Mucosa of rectum (tissue), 2 donors: ENCODE results near the gene PPP4C.

Experiments used
- H3K27ac ChIP-seq, 2 donors: one replicate each; pipeline ENCODE4 v1.7.0; 2013; ENCODE audit warnings: inconsistent platforms in 2 of 2, low read depth in 2 of 2, low read length in 2 of 2
- H3K27me3 ChIP-seq, 2 donors: one replicate each; pipeline ENCODE4 v1.7.0; 2013; ENCODE audit warnings: low read length in 2 of 2; ENCODE audit not compliant: control insufficient read depth in 2 of 2, insufficient read depth in 2 of 2
- H3K36me3 ChIP-seq, 2 donors: one replicate each; pipeline ENCODE4 v1.7.0; 2013; ENCODE audit warnings: low read length in 2 of 2; ENCODE audit not compliant: control insufficient read depth in 2 of 2, insufficient read depth in 2 of 2
- H3K4me1 ChIP-seq, 2 donors: one replicate each; pipeline ENCODE4 v1.7.0; 2013; ENCODE audit warnings: low read length in 2 of 2, mild to moderate bottlenecking in 1 of 2; ENCODE audit not compliant: control insufficient read depth in 2 of 2, insufficient read depth in 2 of 2
- H3K4me3 ChIP-seq, 2 donors: one replicate each; pipeline ENCODE4 v1.7.0; 2013; ENCODE audit warnings: low read length in 2 of 2
- H3K9ac ChIP-seq, 2 donors: one replicate each; pipeline ENCODE4 v1.7.0; 2013; ENCODE audit warnings: low read length in 2 of 2, low read depth in 1 of 2, mild to moderate bottlenecking in 1 of 2
- H3K9me3 ChIP-seq, 2 donors: one replicate each; pipeline ENCODE4 v1.7.0; 2013; ENCODE audit warnings: low read length in 2 of 2; ENCODE audit not compliant: control insufficient read depth in 2 of 2
- donor health status: healthy.
- donor health status: Normal muscosa, but diverticular disease.

Gene PPP4C

GRCh38 chr16:30096862-30097563 lies 21.2 kb downstream of the PPP4C start:
- Histone ChIP-seq H3K9ac (peak overlapping the region; percentile 79 to 87), H3K4me3 (peak overlapping the region in 1 of 2 donors; percentile 70), H3K9me3 (peaks cover 0 to 7% of the 10 kb centered on the region in 2 donors)

DNA sequence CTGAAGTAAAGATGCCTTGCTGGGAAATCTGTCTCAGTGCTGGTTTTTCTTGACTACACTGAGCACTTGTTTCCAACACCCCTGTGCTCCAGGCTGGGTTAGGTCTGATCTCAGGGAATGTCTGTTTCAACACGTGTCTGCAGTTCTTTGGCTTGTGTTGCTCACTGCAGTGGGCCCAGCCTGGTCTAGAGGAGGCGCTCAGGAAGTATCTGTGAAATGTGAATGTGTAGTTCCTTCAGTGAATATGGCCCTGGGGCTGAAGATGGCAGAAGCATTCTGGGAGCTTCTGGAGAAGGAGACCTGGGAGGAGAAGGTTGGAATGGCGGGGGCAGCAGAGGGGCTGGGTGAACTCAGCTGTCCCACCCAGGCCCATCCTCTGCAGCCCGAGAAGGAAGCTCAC lies 28.3 kb downstream of the PPP4C start:
- H3K9ac ChIP-seq: no peak overlapping the region
- H3K27ac ChIP-seq: no peak overlapping the region
- H3K27me3 ChIP-seq: no peaks in the 10 kb centered on the region
- peaks cover 0 to 2% of the 10 kb centered on the region in 2 donors for H3K4me1 ChIP-seq
- peaks cover 19 to 31% of the 10 kb centered on the region in 2 donors for H3K36me3 ChIP-seq
- no peak overlapping the region for H3K4me3 ChIP-seq
- H3K9me3 ChIP-seq: no peaks in the 10 kb centered on the region

More at GRCh38 chr16:30096862-30097563, 21.2 kb downstream of the PPP4C start:
- H3K27ac ChIP-seq: peak overlapping the region; percentile 88 to 93
- peaks cover 23 to 25% of the 10 kb centered on the region in 2 donors for H3K4me1 ChIP-seq
- peaks cover 11 to 14% of the 10 kb centered on the region in 2 donors for H3K36me3 ChIP-seq
- no peaks in the 10 kb centered on the region for H3K27me3 ChIP-seq

- Histone ChIP-seq H3K27me3 (no peaks in the 10 kb centered on the region), H3K4me1 (peaks cover 0 to 2% of the 10 kb centered on the region in 2 donors), H3K9ac (no peak overlapping the region), H3K4me3 (no peak overlapping the region), H3K36me3 (peaks cover 20 to 31% of the 10 kb centered on the region in 2 donors), H3K9me3 (no peaks in the 10 kb centered on the region), H3K27ac (no peak overlapping the region)
Measured at GRCh38 chr16:30104492-30104891, 28.7 kb downstream of the PPP4C start.

DNA sequence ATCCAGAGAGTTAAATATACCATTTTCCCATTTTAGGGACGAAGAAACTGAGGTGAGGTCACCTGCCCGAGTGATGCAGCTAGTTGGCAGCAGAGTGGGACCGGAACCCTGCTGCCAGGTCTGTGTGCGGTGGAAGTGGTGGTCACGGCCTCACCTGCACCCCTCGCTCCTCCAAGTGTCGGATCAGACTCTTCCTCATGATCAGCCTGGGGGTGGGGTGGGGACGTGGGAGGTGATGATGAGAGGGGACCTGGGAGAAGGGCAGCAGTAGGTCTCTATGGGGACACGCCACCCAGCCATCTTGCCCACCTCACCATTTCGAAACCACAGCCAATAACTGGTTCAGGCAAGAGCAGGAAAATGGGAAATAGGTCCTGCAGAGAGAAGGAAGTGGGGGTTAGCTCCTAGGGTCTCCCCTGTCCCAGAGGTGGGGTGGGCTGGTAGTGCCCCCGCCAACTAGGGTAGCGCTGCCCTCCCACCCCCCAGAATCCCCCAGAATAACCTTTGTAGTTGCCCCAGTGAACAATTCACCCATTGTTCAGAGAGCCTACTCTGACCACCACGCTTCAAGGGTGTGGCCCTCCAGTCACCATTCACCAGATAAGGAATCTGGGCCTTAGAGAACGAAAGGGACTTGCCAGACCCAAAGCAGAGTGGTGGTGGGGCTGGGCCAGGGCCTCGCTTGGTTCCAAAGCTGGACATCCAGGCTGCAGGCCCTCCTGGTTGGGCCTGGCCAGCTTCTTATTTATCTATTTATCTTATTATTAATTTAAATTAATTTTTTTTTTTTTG lies 32.5 kb downstream of the PPP4C start:
- Histone ChIP-seq H3K27me3 (no peaks in the 10 kb centered on the region), H3K4me1 (peaks cover 5 to 7% of the 10 kb centered on the region in 2 donors), H3K9ac (no peak overlapping the region), H3K27ac (no peak overlapping the region), H3K9me3 (no peaks in the 10 kb centered on the region), H3K36me3 (peaks cover 36 to 45% of the 10 kb centered on the region in 2 donors), H3K4me3 (no peak overlapping the region)

GRCh38 chr16:30110661-30111060 lies 34.9 kb downstream of the PPP4C start:
- H3K27me3 ChIP-seq: no peaks in the 10 kb centered on the region
- H3K9ac ChIP-seq: no peak overlapping the region
- H3K4me3 ChIP-seq: no peak overlapping the region
- no peak overlapping the region for H3K27ac ChIP-seq
- peaks cover 31 to 33% of the 10 kb centered on the region in 2 donors for H3K36me3 ChIP-seq
- H3K4me1 ChIP-seq: peaks cover 23 to 28% of the 10 kb centered on the region in 2 donors
- H3K9me3 ChIP-seq: no peaks in the 10 kb centered on the region

- H3K4me1 ChIP-seq: peaks cover 38 to 46% of the 10 kb centered on the region in 2 donors
- H3K4me3 ChIP-seq: peak overlapping the region in 1 of 2 donors; percentile 49
- no peaks in the 10 kb centered on the region for H3K27me3 ChIP-seq
- peak overlapping the region; percentile 86 to 90 for H3K27ac ChIP-seq
- H3K36me3 ChIP-seq: peaks cover 35 to 42% of the 10 kb centered on the region in 2 donors
- no peaks in the 10 kb centered on the region for H3K9me3 ChIP-seq
- peak overlapping the region in 1 of 2 donors; percentile 77 for H3K9ac ChIP-seq
Measured at GRCh38 chr16:30112197-30113030, 36.6 kb downstream of the PPP4C start.

- Histone ChIP-seq H3K4me1 (peaks cover 46 to 54% of the 10 kb centered on the region in 2 donors), H3K4me3 (peak within 1 kb of the TSS; percentile 13 to 49), H3K9me3 (no peaks in the 10 kb centered on the region), H3K9ac (peak within 1 kb of the TSS; percentile 56 to 77), H3K36me3 (peaks cover 37 to 44% of the 10 kb centered on the region in 2 donors), H3K27me3 (no peaks in the 10 kb centered on the region), H3K27ac (peak within 1 kb of the TSS; percentile 86 to 90)
Measured at GRCh38 chr16:30113031-30113710, 37.4 kb downstream of the PPP4C start, which contains the start of gene GDPD3. Gene GDPD3 (minus strand): TSS chr16:30113537. CDS start chr16:30113478, 59 bp downstream.

DNA sequence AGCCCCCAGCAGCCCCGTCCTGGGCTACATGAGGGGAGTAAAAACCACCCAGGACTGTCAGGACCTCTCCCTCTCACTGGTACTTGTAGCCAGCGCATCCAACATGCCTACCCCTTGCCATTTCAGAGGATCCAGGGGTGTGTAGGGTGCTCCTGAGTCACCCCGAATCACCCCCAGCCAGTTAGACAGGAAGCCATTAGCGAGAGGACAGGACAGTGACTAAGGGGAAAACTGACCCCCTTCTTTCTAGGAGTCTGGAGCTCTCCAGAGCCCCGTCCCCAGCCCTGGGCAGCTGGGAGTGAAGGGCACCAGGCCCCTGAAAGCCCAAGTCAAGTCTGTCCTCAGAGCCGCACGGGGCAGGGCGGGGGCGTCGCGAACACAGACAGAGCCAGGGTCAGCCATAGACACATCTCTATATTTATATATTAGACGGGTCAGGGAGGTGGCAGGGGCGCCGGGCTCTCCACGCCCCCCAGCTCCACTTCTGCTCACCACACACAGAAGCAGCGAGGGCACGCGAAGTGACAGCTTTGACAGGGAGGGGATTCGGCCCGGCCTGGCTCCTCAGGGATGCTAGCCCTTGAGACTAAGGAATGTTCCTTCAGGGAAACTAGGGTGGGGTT lies 38.0 kb downstream of the PPP4C start:
- Histone ChIP-seq H3K9ac (peak overlapping the region; percentile 56 to 77), H3K27me3 (no peaks in the 10 kb centered on the region), H3K36me3 (peaks cover 41 to 48% of the 10 kb centered on the region in 2 donors), H3K4me1 (peaks cover 50 to 57% of the 10 kb centered on the region in 2 donors), H3K4me3 (peak overlapping the region in 1 of 2 donors; percentile 49), H3K9me3 (no peaks in the 10 kb centered on the region), H3K27ac (peak overlapping the region; percentile 86 to 90)

DNA sequence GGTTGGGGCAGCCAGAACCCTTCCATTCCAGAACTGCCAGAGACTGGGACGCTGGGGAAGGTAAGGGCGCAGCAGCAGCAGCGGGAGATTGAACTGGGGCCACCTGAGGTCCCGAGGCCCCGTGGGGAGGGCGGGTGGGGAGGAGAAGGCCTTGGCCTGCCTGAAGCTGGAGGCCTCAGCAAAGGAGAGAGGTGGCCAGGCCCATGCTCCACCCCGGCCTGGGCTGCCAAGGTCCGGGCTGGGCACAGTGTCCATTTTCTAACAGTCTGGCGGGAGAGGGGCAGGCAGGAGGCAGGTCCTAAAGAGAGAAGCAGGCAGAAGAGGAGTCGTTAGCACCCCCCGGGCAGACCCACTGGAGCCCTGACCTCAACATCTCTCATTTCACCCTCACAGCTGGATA lies 38.6 kb downstream of the PPP4C start:
- H3K27ac ChIP-seq: peak overlapping the region; percentile 86 to 90
- no peaks in the 10 kb centered on the region for H3K9me3 ChIP-seq
- H3K4me1 ChIP-seq: peaks cover 53 to 60% of the 10 kb centered on the region in 2 donors
- peaks cover 45 to 51% of the 10 kb centered on the region in 2 donors for H3K36me3 ChIP-seq
- peak overlapping the region in 1 of 2 donors; percentile 77 for H3K9ac ChIP-seq
- no peak overlapping the region for H3K4me3 ChIP-seq
- no peaks in the 10 kb centered on the region for H3K27me3 ChIP-seq
